ENCODE measurements around the gene MATCAP1. TPM values are rescaled to one million over a fixed set of nuclear protein-coding genes. Genes with fewer than 3 reads are reported as not detected.

Gene MATCAP1
- polyA plus RNA-seq, 6 donors from 2014 or later = 0.33 to 0.40 (median 0.40) TPM; not detected in 2

- DNase-seq (no peak), ATAC-seq (ENCODE audit: low read depth in 2 of 2) (peak; percentile 50 to 56)
- Mint-ChIP-seq H3K27ac (no peak overlapping the region), H3K4me1 (peaks cover 21 to 27% (median 23%) of the 10 kb centered on the region in 3 donors), H3K9me3 (no peaks in the 10 kb centered on the region), H3K27me3 (peaks cover 10 to 47% (median 29%) of the 10 kb centered on the region in 3 donors), H3K4me3 (peak overlapping the region in 2 of 8 donors; percentile 60 to 74), H3K36me3 (peaks cover 28 to 34% of the 10 kb centered on the region in 2 donors)
Observed at GRCh38 chr16:67150047-67150832, 33.5 kb downstream of the MATCAP1 start.

GRCh38 chr16:67149276-67150046 lies 34.3 kb downstream of the MATCAP1 start:
- H3K27ac Mint-ChIP-seq = no peak overlapping the region
- H3K4me3 Mint-ChIP-seq = peak overlapping the region in 6 of 8 donors; percentile 10 to 50 (median 32)
- H3K4me1 Mint-ChIP-seq = peaks cover 18 to 27% (median 21%) of the 10 kb centered on the region in 3 donors

GRCh38 chr16:67148656-67149275 lies 35.0 kb downstream of the MATCAP1 start:
- peak overlapping the region in 7 of 8 donors; percentile 10 to 50 (median 32) for H3K4me3 Mint-ChIP-seq
- H3K36me3 Mint-ChIP-seq = peaks cover 37 to 45% of the 10 kb centered on the region in 2 donors
- H3K27me3 Mint-ChIP-seq = peaks cover 10 to 44% (median 29%) of the 10 kb centered on the region in 3 donors
- peaks cover 18 to 21% (median 20%) of the 10 kb centered on the region in 3 donors for H3K4me1 Mint-ChIP-seq
- no peaks in the 10 kb centered on the region for H3K9me3 Mint-ChIP-seq
- DNase-seq (no peak), ATAC-seq (ENCODE audit: low read depth in 2 of 2) (no peak)
- H3K27ac Mint-ChIP-seq = no peak overlapping the region

More at GRCh38 chr16:67149276-67150046, 34.3 kb downstream of the MATCAP1 start:
- Mint-ChIP-seq H3K36me3 (peaks cover 32 to 41% of the 10 kb centered on the region in 2 donors), H3K27me3 (peaks cover 10 to 44% (median 29%) of the 10 kb centered on the region in 3 donors), H3K9me3 (no peaks in the 10 kb centered on the region)
- DNase-seq (no peak), ATAC-seq (ENCODE audit: low read depth in 2 of 2) (no peak)

GRCh38 chr16:67148221-67148620 lies 35.5 kb downstream of the MATCAP1 start:
- ATAC-seq (ENCODE audit: low read depth in 2 of 2) (no peak), DNase-seq (no peak)
- H3K36me3 Mint-ChIP-seq = peaks cover 37 to 50% of the 10 kb centered on the region in 2 donors
- H3K4me1 Mint-ChIP-seq = peaks cover 16 to 18% (median 17%) of the 10 kb centered on the region in 3 donors
- peak overlapping the region in 1 of 8 donors; percentile 10 for H3K4me3 Mint-ChIP-seq
- H3K27ac Mint-ChIP-seq = no peak overlapping the region
- peaks cover 10 to 42% (median 29%) of the 10 kb centered on the region in 3 donors for H3K27me3 Mint-ChIP-seq
- H3K9me3 Mint-ChIP-seq = no peaks in the 10 kb centered on the region

GRCh38 chr16:67147437-67148140 lies 36.2 kb downstream of the MATCAP1 start:
- no peak overlapping the region for H3K27ac Mint-ChIP-seq
- H3K9me3 Mint-ChIP-seq = no peaks in the 10 kb centered on the region
- no peak for DNase-seq
- ATAC-seq (ENCODE audit: low read depth in 2 of 2) = no peak
- H3K4me3 Mint-ChIP-seq = no peak overlapping the region
- peaks cover 10 to 15% (median 11%) of the 10 kb centered on the region in 3 donors for H3K4me1 Mint-ChIP-seq
- peaks cover 40 to 56% of the 10 kb centered on the region in 2 donors for H3K36me3 Mint-ChIP-seq
- peaks cover 10 to 35% (median 29%) of the 10 kb centered on the region in 3 donors for H3K27me3 Mint-ChIP-seq

GRCh38 chr16:67146523-67147357 lies 37.0 kb downstream of the MATCAP1 start:
- peaks cover 10 to 32% (median 29%) of the 10 kb centered on the region in 3 donors for H3K27me3 Mint-ChIP-seq
- DNase-seq (no peak), ATAC-seq (ENCODE audit: low read depth in 2 of 2) (no peak)
- H3K4me1 Mint-ChIP-seq = peaks cover 7 to 13% (median 9%) of the 10 kb centered on the region in 3 donors
- no peaks in the 10 kb centered on the region for H3K9me3 Mint-ChIP-seq
- H3K36me3 Mint-ChIP-seq = peaks cover 40 to 57% of the 10 kb centered on the region in 2 donors
- H3K27ac Mint-ChIP-seq = peak overlapping the region in 2 of 6 donors; percentile 2 to 38
- peak overlapping the region in 1 of 8 donors; percentile 70 for H3K4me3 Mint-ChIP-seq

- peaks cover 45 to 63% of the 10 kb centered on the region in 2 donors for H3K36me3 Mint-ChIP-seq
- no peak overlapping the region for H3K4me3 Mint-ChIP-seq
- ATAC-seq (ENCODE audit: low read depth in 2 of 2) (no peak), DNase-seq (no peak)
- H3K4me1 Mint-ChIP-seq = peaks cover 0 to 7% (median 3%) of the 10 kb centered on the region in 3 donors
- no peaks in the 10 kb centered on the region for H3K9me3 Mint-ChIP-seq
- H3K27ac Mint-ChIP-seq = no peak overlapping the region
- peaks cover 10 to 23% (median 23%) of the 10 kb centered on the region in 3 donors for H3K27me3 Mint-ChIP-seq
Observed at GRCh38 chr16:67145746-67146145, 38.0 kb downstream of the MATCAP1 start.

- Mint-ChIP-seq H3K27me3 (peaks cover 10 to 23% (median 23%) of the 10 kb centered on the region in 3 donors), H3K27ac (no peak overlapping the region), H3K4me3 (no peak overlapping the region), H3K36me3 (peaks cover 51 to 71% of the 10 kb centered on the region in 2 donors), H3K9me3 (no peaks in the 10 kb centered on the region), H3K4me1 (peaks cover 0 to 7% (median 3%) of the 10 kb centered on the region in 3 donors)
- DNase-seq (no peak), ATAC-seq (ENCODE audit: low read depth in 2 of 2) (no peak)
Observed at GRCh38 chr16:67144943-67145342, 38.8 kb downstream of the MATCAP1 start.

- Mint-ChIP-seq H3K4me3 (no peak overlapping the region), H3K36me3 (peaks cover 41 to 57% of the 10 kb centered on the region in 2 donors), H3K4me1 (peaks cover 0 to 3% (median 0%) of the 10 kb centered on the region in 3 donors), H3K27me3 (peaks cover 0 to 2% (median 0%) of the 10 kb centered on the region in 3 donors), H3K27ac (no peak overlapping the region), H3K9me3 (no peaks in the 10 kb centered on the region)
- DNase-seq = no peak
- no peak for ATAC-seq (ENCODE audit: low read depth in 2 of 2)
Observed at GRCh38 chr16:67142342-67142741, 41.4 kb downstream of the MATCAP1 start.

GRCh38 chr16:67141391-67141790 lies 42.4 kb downstream of the MATCAP1 start:
- Mint-ChIP-seq H3K9me3 (no peaks in the 10 kb centered on the region), H3K27me3 (no peaks in the 10 kb centered on the region), H3K4me1 (peaks cover 0 to 3% (median 0%) of the 10 kb centered on the region in 3 donors), H3K36me3 (peaks cover 32 to 52% of the 10 kb centered on the region in 2 donors), H3K4me3 (no peak overlapping the region), H3K27ac (no peak overlapping the region)
- no peak for ATAC-seq (ENCODE audit: low read depth in 2 of 2)
- DNase-seq = no peak

GRCh38 chr16:67137605-67138004 lies 46.2 kb downstream of the MATCAP1 start:
- Mint-ChIP-seq H3K4me1 (peaks cover 0 to 3% (median 0%) of the 10 kb centered on the region in 3 donors), H3K4me3 (no peak overlapping the region), H3K36me3 (peaks cover 23 to 24% of the 10 kb centered on the region in 2 donors), H3K9me3 (no peaks in the 10 kb centered on the region), H3K27ac (no peak overlapping the region), H3K27me3 (no peaks in the 10 kb centered on the region)
- ATAC-seq (ENCODE audit: low read depth in 2 of 2) (no peak), DNase-seq (no peak)

GRCh38 chr16:67129422-67129821 lies 54.3 kb downstream of the MATCAP1 start:
- DNase-seq (no peak), ATAC-seq (ENCODE audit: low read depth in 2 of 2) (no peak)
- Mint-ChIP-seq H3K4me3 (no peak overlapping the region), H3K4me1 (peaks cover 0 to 5% (median 0%) of the 10 kb centered on the region in 3 donors), H3K9me3 (no peaks in the 10 kb centered on the region), H3K27me3 (no peaks in the 10 kb centered on the region), H3K27ac (no peak overlapping the region), H3K36me3 (peaks cover 20 to 27% of the 10 kb centered on the region in 2 donors)

Measured in naive B cell (primary cell).